ENCODE results near the gene ARHGAP19. TPM values are rescaled to one million over a fixed set of nuclear protein-coding genes. Genes with fewer than 3 reads are reported as not detected.

ARHGAP19 gene
- total and polyA plus RNA-seq, 2 of the 8 experiments (the other 6 are each of a cell fraction or from before 2014, with no cell fraction given), result 13.3 to 32.1 TPM

DNA sequence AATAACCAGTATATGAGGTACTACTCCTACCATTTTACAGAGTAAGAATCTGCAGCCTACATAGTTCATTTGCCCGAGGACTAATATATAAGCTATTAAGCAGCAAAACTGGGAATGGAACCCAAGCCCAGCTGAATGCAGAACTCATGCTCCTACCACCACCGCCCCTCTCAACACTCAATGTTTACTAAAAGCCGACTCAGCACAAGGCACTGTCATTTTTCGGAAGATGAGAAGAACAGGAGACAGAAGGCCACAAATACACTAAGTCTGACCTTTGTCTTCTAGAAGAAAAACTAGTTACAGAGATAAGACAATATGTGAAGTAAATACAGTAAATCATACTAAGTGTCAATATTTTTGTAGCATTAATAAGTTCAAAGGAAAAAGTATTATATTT, 66.0 kb downstream of the ARHGAP19 start (continued):
- no peak for TF ChIP-seq SP2 (IDR thresholded peaks at IDR 0.05; ENCODE audit: low read length)
- no peak for TF ChIP-seq PHF8 (conservative IDR thresholded peaks at IDR 0.05; ENCODE audit: low read depth, low read length)
- TF ChIP-seq, protein P1, sequence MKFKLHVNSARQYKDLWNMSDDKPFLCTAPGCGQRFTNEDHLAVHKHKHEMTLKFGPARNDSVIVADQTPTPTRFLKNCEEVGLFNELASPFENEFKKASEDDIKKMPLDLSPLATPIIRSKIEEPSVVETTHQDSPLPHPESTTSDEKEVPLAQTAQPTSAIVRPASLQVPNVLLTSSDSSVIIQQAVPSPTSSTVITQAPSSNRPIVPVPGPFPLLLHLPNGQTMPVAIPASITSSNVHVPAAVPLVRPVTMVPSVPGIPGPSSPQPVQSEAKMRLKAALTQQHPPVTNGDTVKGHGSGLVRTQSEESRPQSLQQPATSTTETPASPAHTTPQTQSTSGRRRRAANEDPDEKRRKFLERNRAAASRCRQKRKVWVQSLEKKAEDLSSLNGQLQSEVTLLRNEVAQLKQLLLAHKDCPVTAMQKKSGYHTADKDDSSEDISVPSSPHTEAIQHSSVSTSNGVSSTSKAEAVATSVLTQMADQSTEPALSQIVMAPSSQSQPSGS (IDR thresholded peaks at IDR 0.05; ENCODE audit: low read length), result no peak
- no peak for TF ChIP-seq POU5F1 (IDR thresholded peaks at IDR 0.05; ENCODE audit: low read depth, low read length)
- no peak for TF ChIP-seq KDM4A (IDR thresholded peaks at IDR 0.05; ENCODE audit: low read depth, low read length, severe bottlenecking)
